ENCODE measurements around the gene RTN4IP1.

Gene RTN4IP1

DNA sequence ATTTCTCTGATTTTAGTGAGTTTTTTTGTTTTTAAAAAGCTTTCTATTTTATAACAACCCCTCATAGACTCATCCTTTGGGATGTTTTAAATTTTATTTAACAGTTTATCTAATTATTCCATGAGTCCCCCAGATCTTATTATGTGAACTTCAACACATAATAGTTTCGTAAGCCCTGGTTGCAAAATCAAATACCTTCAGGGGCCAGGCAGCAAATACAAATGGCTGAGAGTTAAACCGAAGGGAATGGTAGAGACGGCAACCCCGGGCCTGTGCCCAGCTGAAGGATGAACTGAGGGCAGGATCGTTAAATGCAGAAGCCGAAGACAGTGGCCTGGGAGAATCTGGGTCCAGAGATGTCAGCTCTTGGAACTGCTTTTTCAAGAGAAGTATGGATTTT lies 88.4 kb downstream of the RTN4IP1 start:
- DNase-seq = no peak

DNA sequence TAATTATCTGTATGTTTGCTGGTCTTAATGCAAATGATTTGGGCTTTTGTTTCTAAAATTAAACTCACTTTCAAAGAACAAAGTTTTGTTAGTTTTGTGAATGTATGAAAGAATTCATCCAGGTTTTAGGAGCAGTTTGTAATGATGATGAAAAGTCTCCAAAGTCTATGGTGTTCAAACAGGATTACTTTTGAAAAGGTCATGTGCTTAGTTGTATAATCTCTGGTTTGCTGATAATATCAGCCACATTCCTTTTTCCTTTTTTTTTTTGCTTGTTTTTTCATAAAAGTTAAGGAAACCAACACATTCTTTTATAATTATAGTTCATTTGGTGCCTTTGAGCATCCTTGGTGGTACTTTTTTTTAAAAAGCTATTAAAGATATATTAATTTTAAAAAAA lies 88.9 kb downstream of the RTN4IP1 start:
- DNase-seq = no peak

DNA sequence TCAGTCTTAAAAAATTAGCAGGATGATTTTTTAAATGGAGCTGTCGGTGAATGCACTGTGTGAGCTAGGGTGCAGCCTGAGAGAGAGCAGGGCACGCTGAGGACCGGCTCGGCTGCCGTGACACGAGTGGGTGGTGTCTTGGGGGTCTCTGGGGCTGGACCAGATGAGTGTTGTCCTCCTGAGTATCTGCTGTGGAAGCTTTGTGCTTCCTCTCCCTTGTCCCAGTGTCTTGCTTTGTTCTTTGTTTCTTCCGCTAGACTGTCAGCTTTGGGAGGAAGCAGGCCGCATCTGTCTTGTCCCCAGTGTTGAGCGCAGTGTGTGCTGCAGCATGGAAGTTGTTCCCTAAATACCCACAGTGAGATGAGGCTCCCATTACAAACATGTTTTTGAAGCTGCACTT lies 89.4 kb downstream of the RTN4IP1 start:
- no peak for DNase-seq

DNA sequence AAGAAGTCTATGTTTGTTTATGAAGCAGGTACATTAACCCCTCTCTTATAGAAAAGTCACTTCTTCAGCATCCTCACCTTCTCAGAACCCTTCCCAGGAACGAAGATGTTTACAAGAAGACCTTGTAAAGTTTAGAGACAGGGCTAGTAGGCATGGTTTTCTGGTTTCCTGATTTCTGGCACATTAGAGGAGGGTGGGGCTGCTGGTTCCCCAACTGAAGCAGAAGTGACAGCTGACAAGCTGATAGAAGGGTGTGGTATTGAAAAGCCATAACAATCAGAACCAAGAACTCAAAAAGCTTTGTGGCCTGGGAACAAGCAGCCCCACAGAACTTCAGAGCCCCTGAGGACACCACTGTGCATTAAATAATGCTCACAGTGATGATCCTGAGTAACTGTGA lies 91.2 kb downstream of the RTN4IP1 start:
- peak; percentile 23 for DNase-seq

DNA sequence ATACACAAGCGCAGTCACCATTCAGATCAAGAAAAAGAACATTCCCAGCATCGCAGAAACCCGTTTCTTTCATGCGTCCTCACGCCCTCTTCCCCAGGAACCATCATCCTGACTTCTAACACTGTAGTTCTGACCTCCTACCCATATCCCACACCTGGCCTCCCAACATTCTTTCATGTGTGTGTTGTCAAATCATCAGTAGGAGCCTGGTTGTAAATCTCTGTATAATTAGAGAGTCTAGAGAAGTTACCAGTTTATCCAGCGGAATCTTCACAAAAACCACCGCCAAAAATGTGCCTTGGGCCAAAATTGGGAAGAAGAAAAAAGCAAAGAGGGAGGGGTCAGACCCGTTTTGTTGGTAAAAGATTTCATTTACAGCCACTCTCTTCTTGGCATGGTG lies 91.6 kb downstream of the RTN4IP1 start:
- DNase-seq = no peak

DNA sequence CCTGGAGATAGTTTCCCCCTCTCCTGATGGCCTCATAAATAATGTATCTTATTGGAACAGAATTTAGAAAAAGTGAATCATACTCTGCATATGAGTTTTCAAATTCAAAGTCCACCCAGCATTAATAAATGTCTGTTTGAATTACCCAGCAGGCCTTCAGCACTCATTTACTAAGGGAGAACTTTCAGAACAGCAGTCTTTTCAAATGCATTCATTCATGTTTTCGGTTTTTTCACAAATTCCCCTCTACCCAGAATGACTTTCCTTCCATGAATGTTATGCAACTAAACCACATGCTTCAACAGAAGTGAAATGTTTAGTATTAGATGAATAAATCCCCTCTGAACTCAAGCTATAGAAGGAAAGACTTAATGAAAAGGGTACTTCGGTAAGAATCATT lies 92.4 kb downstream of the RTN4IP1 start:
- DNase-seq = no peak

DNA sequence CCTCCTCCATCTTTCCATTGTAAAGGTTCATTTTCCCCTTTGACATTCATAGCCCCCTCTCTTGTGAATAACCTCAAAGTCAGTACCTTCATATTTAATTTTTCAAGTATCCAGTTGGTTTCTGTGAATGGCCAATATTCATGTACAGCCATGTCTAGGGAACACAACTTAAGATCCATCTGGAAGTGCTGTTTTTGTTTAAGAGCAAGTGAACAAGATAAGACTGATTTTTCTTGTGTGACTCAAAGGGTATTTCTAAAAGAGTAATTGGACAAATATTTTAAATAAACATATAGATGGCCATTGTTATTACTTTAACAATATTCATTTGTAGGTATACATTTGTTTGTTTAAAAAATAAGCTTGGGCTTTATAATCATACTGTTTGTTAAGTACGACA lies 92.9 kb downstream of the RTN4IP1 start:
- DNase-seq = no peak

DNA sequence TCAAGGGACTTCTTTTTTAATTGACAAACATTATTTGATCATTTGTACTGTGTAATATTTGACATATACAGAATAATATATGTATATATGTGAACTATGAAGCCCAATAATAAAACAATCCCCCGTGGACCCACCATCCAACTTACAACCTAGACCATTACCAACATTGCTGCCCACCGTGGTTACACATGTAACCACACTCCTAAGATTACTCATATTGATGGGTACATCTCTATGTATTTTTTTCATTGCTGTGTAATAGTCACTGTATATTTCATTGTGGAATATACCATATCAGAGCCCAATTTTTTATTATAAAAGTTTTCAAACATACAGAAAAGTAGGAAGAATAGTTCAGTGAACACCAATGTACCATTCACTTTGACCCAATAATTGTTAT lies 94.3 kb downstream of the RTN4IP1 start:
- no peak for DNase-seq

DNA sequence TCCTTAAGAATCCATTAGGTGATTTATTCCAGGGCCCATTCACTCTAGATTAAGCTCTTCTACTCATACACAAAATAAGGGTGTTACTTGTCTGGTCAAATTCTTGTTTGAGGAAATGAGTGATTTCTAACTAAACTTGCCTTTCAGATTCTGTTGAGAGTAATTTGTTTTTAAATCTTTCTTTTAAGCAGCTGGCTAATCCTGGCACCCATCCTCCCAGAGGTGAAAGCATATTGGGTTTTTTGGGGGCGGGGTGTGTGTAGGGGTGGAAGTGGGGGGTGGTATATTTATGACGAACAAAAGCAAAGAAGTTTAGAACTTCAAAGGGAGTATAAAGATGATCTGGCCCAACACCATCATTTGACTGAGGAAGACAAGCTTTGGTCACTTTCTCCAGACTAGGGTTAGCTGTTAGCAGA lies 94.7 kb downstream of the RTN4IP1 start:
- DNase-seq = peak; percentile 62

DNA sequence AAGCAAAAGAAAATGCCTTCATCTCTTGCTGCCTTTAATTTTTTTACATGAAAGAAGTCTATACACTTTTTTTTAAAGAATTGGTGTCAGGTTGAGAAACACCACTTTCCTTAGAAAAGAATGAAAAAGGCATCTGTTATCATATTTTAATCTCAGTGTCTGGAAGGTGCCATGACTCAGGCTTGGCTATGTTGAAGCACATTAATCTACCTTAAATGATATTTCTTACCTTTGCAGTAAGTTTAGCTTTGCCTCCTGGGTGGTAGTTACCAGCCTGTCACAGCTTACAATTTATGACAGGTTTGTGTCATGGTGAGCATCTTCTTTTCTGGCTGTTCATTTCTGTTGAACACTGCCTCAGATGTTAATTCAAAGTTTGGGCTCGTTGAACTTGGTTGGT lies 95.3 kb downstream of the RTN4IP1 start:
- no peak for DNase-seq

DNA sequence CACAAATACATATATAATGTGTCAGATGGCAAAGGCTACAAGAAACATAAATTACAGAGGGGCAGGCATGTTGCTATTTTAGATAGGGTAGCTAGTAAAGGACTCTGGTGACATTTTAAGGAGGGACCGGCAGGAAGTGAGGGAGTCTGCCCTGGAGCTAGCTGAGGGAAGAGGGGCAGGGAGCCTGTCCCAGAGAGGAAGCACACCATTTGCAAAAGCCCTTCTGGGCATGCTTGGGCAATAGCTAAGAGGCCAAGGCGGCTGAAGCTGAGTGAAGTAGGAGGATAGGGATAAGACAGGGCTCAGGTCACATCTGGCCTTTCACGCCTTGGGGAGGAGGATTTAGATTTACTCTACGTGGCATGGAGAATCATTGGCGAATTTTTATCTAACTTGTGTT lies 96.2 kb downstream of the RTN4IP1 start:
- DNase-seq = no peak

DNA sequence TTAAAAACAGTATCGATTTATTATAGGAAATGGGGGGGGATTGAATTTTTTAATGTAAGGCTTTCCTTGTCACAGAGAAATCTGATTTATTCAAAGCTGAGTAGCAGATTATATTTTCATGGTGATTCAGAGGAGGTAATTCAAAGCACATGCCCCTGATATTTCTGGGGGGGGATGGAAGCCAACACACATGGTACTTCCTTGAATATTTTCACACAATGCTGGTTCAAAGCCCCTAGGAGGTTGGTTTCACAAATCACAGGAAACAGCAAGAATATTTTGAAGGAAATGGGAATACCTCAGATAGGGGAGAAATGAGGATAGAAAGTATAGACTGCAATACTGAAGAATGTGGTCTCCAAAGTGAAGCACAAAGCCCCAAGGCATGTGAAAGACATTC lies 98.8 kb downstream of the RTN4IP1 start:
- DNase-seq = no peak

DNA sequence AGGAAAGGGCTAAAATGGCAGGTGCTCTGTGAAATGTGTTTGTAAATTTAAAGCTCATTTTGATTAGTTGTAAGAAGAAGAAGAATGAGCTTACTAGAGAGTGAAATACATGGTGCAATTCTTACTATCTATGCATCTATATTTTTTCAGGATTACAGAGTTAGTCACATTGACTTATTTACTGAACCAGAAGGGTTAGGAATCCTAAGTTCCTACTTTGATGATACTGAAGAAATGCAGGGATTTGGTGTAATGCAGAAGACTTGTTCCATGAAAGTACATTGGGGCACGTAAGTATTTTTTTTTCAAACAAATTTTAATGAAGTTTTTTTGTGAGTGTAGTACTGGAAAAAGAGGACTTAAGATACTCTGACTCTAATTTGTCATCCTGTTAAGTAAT lies 99.3 kb downstream of the RTN4IP1 start:
- no peak for DNase-seq

DNA sequence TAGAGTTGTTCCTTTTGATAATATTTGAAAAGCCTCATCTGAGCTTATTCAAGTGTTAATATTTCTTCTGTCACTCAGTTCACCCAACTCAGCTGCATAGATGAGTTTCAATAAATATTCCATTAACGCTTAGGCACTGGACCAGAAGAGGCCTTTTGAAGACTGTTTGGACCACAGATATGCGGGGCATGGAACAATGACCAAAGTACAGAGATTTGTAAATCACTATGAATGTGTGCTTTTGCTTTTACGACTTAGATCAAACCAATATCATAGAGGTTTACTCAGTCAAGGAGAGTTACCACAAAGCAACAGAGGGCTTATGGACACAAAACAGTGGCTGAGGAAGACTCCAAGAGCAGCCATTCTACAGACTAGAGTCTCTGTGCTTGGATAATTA lies 99.9 kb downstream of the RTN4IP1 start:
- DNase-seq = no peak

DNA sequence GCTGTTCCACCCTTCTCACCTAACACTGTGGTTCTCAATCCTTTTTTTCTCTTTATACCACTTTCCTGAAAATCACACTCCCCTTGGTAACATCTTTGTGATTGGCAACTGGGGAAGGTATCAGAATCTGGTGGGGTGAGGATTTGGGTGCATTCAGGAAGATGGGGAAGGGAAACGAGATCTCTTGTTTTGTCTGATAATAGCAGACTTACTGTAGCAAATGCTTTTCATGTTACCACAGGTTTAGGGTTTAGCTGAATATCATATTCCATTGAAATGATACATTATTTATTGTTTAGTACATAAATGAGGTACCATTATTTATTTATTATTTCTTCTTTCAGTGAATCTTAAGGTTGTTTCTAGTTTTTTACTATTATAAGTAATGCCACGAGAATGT lies 100.8 kb downstream of the RTN4IP1 start:
- no peak for DNase-seq

DNA sequence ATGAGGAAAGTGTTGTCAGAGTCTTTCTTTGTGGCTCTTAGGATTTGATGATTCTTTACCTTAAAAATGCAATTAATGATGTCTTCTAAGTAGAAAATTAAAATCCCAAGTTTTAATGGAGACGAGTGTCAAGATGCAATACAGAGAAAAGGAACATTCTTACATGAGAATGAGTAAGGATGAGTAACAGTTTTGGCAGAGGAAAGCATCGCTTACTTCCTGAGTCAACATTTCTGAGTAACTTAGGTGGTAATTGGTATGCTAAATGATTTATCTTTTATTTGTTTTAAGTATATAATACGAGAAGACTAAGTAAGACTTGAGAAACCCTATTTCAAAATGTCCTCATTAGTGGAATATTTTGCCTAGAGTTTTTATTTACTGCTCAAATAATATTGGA lies 101.3 kb downstream of the RTN4IP1 start:
- no peak for DNase-seq

DNA sequence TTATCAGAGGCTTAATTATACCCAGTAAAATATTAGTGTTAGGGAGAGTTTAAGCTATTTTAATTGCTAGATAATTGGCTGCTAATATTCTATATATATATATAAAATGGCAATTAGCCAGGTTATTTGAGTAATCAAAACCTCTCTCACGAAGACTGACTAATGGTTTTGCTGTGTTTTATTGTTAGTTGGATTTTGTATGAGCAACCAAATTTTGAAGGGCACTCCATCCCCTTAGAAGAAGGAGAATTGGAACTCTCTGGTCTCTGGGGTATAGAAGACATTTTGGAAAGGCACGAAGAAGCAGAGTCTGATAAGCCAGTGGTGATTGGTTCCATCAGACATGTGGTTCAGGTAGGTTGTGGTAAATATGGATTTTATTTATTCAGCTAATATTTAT lies 102.2 kb downstream of the RTN4IP1 start:
- no peak for DNase-seq

DNA sequence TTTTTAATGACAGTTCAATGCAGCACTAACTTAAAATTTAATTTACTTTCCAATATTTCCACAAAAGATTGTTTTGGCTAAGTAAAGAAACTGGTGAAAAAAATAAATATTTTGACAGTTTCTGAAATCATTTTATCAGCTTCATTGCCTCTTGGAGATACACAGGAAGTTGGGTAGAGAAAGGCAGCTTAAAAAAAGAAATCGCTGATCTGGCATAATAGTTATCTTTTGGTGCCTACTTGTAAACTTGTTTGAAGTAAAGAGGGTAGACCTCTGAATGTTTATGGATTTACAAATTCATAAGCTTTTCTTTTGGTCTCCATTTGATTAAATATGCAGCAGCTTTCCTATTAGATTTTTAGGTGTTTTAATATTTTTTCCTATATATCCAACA lies 103.4 kb downstream of the RTN4IP1 start:
- no peak for DNase-seq

DNA sequence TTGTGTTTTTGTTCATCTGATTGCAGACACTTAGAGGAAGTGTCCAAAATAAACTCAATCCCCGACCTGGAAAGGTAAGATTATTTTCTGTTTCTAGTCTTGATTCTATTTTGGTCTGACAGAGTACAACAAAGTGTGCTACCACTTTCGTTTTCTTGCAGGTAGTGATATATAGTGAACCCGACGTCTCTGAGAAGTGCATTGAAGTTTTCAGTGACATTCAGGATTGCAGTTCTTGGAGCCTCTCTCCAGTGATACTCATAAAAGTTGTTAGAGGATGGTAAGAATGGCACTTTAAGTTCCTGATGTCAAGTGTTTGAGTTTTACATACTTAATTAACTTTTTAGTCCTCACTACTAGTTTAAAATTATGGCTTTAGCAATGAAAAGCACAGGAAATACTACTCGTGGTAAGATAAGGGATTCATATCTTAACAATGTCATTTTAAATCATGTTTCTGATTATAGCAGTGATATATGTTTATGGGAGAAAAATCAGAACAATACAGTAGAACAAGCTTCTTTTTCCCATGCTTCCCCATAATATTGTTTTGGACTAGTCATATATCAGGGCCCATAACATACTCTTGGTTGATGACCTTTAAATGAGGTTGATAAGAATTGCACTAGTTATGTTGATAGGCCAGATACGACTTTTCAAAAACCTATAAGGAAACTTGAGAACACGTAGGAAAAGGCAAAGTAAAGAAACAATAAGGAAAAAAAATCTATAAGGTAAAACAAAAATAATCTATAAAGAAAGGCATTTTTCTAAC lies 104.0 kb downstream of the RTN4IP1 start:
- DNase-seq = no peak

DNA sequence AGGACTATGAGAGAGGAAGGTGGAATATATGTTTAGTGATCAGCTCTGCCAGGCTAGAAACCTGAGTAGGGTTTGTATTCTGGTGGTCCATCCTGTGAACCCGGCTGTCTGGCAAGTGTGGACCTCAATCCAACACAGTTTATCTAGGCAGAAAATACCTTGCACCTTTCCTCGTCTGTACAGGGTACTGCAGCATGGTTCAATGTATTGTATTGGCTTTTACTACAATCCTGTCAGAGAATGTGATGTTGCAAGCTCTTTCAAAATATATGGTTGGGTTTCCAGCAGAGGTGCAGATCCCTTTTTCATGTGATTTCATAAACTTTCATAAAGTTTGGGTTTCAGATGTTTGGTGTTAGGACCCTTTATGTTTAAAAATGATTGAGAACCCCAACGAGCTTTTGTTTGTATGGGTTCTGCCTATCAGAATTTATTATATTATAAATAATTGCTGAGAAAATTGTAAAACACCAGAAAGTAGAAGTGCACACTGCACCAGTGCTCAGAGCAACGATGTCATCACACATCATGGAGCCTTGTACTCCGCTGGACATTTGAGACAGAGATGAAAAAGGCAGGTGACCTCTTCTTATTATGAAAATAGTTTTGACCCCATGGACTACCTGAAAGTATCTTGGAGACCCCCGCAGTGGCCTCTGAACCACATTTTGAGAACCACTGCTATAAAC lies 106.6 kb downstream of the RTN4IP1 start:
- peak; percentile 14 for DNase-seq

Measured in CD4-positive, alpha-beta T cell treated with Interleukin-17A for 4 hours (primary cell).